OCI-LY1 (cell line): ENCODE results near the gene ZNF654.

ENCODE experiments used
- EZH2 ChIP-seq: fragments of 200-600 bp; sonication (generic), shearing (Covaris generic); IDR thresholded peaks from 2 replicates; pipeline ENCODE4 v1.8.0; 2017; ENCODE audit warnings: borderline replicate concordance, mixed run types, mild to moderate bottlenecking, antibody characterized with exemption, low read length, moderate library complexity, mixed read lengths
- TF ChIP-seq, protein P1 (sequence below): fragments of 200-600 bp; sonication (generic), shearing (Covaris generic); IDR thresholded peaks from 2 replicates; pipeline ENCODE4 v1.5.1; 2017; ENCODE audit warnings: mild to moderate bottlenecking, antibody characterized with exemption, low read length, moderate library complexity, mixed read lengths

DNA sequence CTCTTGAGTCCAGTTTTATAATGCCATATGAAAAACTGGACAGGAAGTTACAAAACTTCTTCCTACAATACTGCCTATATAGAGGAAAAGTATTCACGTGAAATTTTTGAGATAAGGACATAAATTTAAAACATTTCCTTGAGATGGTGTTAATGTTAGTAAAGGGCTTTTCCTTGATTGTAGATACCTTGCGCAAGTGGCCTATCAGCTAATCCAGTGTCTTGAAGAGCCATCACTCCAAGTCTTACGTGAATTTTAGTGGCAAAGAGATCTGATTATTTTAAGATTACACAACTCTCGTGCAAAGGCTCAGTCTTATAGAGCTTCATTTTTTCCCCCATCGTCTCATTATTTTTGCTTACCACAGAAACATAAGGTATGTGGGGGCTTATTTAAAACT lies 109.1 kb downstream of the ZNF654 start:
- TF ChIP-seq, protein P1, sequence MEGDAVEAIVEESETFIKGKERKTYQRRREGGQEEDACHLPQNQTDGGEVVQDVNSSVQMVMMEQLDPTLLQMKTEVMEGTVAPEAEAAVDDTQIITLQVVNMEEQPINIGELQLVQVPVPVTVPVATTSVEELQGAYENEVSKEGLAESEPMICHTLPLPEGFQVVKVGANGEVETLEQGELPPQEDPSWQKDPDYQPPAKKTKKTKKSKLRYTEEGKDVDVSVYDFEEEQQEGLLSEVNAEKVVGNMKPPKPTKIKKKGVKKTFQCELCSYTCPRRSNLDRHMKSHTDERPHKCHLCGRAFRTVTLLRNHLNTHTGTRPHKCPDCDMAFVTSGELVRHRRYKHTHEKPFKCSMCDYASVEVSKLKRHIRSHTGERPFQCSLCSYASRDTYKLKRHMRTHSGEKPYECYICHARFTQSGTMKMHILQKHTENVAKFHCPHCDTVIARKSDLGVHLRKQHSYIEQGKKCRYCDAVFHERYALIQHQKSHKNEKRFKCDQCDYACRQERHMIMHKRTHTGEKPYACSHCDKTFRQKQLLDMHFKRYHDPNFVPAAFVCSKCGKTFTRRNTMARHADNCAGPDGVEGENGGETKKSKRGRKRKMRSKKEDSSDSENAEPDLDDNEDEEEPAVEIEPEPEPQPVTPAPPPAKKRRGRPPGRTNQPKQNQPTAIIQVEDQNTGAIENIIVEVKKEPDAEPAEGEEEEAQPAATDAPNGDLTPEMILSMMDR = no peak
- no peak for TF ChIP-seq EZH2
